GM19463 (cell line): ENCODE measurements around the gene TCTN1.
"Not testable (repeated sequence)": the region's sequence is repeated elsewhere in the genome, so short reads cannot be mapped to it uniquely, and the experiment has no call there.

Experiments
- ATAC-seq: cut with Tn5 transposase; IDR thresholded peaks from one replicate; pipeline ENCODE4 v1.9.1; 2021; ENCODE audit warnings: mild to moderate bottlenecking, moderate library complexity; ENCODE audit not compliant: unreplicated experiment

The TCTN1 gene

DNA sequence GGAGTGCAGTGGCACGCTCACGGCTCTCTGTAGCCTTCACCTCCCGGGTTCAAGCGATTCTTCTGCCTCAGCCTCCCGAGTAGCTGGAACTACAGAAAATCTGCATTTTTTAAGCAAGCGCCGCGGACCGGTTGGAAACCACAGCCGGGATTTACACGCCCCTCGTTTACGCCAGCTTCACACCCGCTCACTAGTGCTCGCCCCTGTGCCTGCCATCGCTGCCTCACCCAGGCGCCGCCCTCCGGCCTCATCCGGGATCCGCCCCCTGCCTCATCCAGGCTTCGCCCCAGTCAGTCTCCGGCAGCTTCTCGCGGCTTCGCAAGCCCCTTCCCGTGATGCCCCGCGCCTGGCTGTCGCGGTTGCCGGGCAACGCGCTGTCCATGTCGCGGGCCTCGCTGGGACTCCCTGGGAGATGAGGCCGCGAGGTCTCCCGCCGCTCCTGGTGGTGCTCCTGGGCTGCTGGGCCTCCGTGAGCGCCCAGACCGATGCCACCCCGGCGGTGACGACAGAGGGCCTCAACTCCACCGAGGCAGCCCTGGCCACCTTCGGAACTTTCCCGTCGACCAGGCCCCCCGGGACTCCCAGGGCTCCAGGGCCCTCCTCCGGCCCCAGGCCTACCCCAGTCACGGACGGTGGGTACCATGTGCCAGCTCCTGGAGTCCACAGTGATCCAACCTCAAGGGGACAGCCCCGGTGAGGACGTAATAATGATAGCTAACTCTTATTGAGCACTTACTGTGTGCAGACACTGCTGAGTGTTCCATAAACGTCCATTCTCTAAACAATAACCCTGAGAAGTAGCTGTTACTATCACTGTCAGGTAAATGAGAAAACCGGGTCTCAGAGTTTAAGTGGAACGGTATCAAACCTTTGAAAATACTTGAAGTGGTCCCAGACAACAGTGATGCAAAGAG lies at the start of gene TCTN1:
TCTN1 (plus strand) TSS at position 359 of the 914 bp plus-strand sequence; CDS start at position 413, 54 bp downstream.
- peak; percentile 97 for ATAC-seq

DNA sequence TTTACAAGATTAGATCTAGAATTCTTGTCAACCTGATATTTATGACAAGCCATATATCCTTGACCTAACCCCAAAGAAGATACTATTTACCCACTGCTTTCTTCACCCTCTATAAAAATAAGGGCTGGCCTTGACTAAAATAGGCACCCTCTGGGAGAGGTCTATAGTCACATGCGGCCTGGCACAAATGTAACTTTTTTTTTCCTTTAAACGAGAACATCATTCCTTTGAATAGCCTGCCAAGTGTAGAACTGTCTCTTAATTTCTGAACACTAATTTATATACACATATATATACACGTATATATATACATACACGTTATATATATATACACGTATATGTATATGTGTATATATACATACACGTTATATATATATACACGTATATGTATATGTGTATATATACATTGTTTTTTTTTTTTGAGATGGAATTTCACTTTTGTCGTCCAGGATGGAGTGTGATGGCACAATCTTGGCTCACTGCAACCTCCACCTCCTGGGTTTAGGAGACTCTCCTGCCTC lies 49.4 kb upstream of the TCTN1 start:
- ATAC-seq = no peak

DNA sequence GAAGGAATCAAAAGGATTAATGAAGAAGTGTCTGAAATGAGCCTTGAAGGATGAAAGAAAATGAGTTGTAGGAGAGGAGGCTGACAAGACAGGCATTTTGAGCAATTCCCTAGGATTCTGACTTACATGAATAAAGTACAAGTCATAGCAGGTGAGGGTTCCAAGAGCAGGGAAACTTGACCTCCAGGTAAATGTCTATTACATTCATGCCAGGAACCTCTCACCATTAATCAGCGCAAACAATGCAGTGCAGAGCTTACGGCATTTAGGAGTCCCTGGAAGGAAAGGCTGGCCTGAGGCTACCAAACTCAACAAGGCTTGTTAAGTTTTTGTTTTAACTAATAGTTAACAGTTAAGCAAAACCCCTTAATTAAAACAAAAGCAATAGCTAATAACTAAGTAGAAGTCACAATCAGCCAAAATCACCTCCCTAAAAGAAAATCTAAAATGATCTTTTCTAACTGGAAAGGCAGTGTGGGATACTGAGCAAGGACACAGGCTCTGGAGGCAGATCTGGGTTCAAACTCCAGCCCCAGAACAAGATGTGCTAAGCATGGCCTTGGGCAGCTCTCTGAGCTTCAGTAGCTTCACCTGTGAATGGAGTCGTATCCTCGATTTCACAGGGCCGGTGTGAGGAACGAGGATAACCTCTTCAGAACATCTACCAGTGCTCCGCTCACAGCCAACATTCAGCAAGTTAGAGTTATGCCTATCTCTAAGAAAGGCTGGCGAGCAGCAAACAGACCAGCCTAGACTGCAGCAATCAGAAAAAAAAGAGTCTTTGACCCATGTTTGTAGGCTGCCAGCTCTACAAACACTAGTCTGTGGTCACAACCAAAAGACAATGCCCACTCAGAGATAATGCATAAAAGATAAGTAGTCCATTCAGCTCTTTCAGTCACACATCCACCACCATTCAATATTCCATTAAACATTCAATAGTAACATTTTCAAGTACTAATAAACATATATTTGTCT lies 47.7 kb upstream of the TCTN1 start:
- no peak for ATAC-seq

DNA sequence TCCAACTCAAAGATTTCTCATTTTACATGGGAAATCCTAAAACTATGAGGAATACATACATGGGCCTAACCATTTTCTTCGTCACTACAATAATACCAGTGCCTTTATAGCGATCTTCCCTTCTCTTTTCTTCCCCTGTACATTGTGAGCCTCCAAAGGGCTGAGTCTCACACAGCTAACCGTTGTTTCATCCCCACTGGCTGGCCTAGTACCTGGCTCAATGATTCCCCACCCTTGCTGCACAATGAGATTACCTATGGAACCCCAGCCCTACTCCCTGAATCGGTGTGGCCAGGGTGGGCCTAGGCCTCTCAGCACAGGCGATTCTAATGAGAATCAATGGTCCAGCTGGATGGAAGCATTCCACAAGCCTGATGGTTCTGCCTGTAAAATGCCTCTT lies 46.9 kb upstream of the TCTN1 start:
- no peak for ATAC-seq

DNA sequence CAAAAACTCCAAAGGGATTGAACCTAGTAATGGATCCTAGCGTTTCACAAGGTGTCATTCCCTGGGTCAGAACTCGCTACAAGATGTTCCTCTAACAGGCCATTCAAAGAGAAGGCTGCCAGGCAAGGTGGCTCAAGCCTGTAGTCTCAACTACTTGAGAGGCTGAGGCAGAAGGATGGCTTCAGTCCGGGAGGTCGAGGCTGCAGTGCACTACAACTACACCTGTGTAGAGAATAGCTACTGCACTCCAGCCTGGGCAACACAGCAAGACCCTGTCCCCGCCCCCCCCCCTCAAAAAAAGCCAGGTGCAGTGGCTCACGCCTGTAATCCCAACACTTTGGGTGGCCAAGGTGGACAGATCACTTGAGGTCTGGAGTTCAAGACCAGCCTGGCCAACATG lies 45.2 kb upstream of the TCTN1 start:
- ATAC-seq = no peak

DNA sequence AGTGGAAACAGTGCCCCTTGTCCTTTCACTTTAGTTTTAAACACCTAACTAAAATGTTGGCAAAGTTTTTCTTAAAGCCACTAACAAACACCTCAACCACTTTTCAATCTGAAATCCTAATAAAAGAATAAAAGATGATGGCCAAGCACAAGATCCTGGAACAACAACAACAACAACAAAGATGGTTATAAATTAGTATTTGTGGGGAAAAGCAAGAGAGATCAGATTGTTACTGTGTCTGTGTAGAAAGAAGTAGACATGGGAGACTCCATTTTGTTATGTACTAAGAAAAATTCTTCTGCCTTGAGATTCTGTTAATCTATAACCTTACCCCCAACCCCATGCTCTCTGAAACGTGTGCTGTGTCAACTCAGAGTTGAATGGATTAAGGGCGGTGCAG lies 44.1 kb upstream of the TCTN1 start:
- not testable (repeated sequence) for ATAC-seq

DNA sequence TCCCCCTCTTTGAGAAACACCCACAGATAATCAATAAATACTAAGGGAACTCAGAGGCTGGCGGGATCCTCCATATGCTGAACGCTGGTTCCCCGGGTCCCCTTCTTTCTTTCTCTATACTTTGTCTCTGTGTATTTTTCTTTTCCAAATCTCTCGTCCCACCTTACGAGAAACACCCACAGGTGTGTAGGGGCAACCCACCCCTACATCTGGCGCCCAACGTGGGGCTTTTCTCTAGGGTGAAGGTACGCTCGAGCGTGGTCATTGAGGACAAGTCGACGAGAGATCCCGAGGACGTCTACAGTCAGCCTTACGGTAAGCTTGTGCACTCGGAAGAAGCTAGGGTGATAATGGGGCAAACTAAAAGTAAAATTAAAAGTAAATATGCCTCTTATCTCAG lies 43.1 kb upstream of the TCTN1 start:
- ATAC-seq = not testable (repeated sequence)

DNA sequence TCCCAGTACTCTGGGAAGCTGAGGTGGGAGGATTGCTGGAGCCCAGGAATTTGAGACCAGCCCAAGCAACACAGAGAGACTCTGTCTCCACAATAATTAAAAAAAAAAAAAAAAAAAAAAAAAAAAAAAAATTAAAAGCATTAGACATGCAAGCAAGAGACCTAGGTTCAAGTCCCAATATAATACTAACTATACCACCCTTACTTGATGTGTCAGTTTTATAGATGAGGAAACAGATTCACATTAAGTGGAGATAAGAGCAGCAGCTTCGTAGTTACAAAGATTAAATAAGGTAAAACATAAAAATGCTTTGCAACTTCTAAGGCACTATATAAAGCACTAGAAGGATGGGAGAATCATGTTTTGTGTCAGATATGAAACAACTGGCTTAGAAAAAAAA lies 39.9 kb upstream of the TCTN1 start:
- no peak for ATAC-seq

DNA sequence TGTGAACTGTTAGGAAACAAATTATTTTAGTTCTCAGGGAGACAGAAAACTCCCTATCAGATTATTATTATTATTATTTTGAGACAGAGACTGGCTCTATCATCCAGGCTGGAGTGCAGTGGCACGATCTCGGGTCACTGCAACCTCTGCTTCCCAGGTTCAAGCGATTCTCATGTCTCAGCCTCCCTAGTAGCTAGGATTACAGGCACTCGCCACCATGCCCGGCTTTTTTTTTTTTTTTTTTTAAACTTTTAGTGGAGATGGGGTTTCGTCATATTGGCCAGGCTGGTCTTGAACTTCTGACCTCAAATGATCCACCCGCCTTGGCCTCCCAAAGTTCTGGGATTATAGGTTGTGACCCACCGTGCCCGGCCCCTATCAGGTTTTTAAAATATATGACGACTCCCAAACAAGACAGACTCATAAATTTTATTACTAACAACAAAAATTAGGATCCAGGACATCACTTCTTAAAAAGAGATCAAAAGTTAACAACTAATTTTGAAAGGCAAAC lies 39.2 kb upstream of the TCTN1 start:
- ATAC-seq = not testable (repeated sequence)

DNA sequence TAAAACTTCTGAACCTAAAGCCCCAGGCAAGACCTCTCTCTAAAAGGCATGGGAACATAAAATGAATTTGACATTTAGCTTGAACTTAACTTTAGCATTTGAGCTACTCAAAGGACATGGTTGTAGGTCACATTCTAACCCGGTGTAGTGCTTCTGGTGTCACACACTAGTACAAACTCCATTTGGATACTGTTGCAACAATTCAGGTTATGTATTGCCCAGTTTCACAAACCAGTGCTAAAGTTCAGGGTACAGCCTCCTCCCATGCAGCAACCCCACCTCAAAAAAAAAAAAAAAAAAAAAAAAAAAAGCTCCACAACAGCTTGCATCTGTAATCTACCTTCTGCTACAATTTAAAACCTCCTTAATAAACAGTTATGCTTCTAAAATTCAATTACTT lies 38.6 kb upstream of the TCTN1 start:
- no peak for ATAC-seq

DNA sequence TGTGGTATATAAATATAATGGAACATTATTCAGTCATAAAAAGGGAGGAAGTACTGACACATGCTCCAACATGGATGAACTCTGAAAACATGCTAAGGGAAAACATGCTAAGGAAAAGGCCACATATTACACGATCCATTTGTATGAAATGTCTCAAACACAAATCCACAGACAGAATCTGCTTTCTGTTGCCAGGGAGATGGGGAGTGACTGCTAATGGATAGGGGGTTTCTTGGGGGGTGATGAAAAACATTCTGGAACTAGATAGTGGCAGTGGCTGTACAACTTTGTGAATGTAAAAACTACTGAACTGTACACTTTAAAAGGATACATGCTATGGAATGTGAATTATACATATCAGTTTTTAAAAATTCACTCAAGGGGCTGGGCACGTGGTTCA lies 37.4 kb upstream of the TCTN1 start:
- no peak for ATAC-seq

DNA sequence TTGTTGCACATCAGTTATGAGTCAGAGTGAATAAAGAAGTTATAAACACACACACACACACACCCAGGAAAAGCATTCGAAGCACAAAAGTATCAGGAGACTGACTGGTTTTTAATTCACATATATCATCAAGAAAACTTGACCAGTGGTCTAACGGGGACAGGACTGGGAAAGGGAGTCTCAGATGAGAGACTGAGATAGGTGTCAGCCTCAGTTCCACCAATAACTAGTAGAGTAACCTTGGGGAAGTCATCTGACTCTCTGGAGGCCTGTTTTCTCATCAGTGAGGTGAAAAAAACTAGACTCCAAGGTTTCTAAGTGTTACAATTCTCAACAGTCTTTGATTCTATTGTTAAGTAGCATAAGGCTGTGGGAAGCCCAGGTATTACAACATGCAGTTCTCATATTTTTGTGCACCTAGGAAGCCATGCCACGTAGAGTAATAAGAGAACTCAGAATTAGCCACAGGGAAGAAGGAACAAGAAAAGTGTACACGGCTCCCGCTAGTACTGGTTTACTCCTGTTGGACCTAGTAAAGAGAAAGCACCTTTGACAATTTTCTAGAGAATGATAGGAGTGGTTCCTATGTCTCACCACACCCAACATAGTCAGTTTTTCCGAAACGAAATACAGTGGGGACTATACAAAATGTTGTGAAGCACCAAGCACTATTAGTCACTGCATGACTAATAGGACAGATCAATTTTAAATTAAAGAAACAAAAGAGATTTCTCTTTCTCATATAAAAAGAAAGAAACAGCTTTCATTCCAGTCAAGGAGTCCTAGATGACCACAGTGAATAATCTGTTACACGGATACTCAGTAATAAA lies 35.9 kb upstream of the TCTN1 start:
- ATAC-seq = no peak

DNA sequence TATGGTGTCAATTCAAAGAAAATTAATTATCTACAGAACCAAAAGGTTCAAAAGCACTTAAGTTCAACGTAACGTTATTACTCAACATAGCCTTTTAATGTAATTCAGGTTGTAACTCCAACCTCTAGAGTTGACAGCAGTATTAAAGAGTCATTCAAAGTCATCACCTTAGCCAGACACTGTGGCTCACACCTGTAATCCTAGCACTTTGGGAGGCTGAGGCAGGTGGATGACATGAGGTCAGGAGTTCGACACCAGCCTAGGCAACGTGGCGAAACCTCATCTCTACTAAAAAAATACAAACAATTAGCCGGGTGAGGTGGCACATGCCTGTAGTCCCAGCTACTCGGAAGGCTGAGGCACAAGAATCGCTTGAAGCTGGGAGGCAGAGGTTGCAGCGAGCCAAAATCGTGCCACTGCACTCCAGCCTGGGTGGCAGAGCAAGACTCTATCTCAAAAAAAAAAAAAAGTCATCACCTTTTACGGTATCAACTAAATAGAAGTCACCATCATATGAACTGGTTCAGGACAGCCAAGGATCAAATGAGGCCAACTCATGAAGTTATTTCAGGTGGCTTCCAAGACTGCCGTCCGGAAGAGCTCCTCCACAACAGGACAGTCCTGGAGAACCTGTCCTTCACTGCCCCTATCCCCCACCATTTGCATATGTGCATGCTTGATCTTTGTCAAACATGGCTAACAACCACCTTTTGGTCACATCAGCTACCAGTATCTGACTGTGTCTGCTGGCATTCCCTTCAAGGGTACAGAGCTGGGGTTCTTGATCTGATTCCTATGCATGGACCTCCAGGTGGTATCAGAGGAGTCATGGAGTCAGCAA lies 35.0 kb upstream of the TCTN1 start:
- ATAC-seq = no peak

DNA sequence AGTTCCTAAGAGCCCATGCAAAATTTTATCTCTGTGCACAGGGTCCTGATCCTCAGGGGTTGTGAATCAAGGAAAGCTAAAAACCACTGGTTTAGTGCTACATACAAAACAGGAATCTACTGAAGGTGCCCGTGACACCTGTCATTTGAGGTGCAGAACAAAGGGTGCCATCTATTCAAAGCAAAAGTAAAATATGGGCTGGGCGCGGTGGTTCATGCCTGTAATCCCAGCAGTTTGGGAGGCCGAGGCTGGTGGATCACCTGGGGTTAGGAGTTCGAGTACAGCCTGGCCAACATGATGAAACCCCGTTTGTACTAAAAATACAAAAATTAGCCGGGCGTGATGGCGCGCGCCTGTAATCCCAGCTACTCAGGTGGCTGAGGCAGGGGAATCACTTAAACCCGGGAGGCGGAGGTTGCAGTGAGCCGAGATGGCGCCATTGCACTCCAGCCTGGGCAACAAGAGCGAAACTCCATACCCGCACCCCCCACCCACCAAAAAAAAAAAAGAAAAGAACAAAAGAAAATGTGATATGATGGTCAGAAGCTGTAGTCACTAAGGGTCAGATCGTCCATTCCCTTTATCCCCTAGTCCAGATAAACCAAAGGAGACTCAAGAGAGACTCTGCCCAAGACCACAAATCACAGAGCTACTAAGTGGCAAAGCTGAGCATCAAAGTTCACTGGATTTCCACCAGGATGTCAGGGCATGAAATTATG lies 34.2 kb upstream of the TCTN1 start:
- no peak for ATAC-seq

DNA sequence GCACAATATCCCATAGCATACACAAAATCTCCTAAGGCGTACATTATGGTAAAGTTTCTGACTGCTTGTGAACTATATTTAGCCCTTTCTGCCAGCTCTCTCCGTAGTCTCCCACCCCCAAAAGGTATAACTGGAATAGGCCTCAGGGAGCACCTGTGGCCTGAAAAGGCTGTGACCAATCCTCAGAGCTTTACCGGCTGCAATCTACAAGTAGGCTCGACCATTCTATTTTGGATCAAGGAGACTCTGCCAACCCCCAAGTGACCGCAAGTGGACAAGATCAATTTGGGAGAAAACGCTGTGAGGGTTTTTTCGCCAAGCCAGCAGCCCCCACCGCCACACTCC lies 32.0 kb upstream of the TCTN1 start:
- no peak for ATAC-seq

DNA sequence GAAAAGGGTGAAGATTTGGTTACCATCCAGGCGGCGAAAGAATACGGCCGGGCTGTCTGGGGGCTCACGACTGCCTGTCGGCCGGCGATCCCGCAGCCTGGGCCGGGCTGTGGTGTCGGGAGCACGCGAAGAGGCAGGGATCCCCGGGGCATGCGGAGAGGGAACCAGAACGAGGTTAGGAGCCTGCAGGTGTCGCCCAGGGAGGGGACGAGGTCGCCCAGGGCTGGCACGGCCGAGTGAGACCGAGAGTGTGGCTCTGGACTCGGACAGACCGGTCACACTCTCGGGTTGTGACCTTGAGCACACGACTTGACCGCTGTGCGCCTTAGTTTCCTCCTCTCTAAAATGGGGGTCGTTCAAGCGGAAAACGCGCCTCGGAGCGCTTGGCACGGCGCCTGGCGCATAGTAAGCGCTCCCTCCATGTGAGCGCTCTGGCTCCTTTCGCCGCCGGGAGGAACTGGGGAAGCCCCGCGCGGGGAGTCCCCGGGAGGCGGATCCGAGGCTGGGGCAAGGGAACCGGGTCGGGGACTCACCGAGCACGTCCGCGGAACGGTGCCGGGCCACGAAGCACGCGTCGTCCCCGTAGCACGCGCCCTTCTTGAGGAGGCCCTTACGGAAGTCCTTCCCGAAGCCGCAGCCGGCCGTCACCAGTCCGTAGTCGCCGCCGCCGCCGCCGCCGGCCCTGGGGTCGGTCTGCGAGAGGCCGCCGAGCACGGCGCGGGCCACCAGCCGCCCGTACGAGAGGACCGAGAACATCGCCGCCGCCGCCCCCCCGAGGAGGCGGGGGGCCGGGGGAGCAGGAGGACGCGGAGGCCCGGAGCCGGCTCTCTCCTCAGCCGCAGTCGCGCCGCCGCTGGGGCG lies 31.4 kb upstream of the TCTN1 start:
- ATAC-seq = peak; percentile 55

DNA sequence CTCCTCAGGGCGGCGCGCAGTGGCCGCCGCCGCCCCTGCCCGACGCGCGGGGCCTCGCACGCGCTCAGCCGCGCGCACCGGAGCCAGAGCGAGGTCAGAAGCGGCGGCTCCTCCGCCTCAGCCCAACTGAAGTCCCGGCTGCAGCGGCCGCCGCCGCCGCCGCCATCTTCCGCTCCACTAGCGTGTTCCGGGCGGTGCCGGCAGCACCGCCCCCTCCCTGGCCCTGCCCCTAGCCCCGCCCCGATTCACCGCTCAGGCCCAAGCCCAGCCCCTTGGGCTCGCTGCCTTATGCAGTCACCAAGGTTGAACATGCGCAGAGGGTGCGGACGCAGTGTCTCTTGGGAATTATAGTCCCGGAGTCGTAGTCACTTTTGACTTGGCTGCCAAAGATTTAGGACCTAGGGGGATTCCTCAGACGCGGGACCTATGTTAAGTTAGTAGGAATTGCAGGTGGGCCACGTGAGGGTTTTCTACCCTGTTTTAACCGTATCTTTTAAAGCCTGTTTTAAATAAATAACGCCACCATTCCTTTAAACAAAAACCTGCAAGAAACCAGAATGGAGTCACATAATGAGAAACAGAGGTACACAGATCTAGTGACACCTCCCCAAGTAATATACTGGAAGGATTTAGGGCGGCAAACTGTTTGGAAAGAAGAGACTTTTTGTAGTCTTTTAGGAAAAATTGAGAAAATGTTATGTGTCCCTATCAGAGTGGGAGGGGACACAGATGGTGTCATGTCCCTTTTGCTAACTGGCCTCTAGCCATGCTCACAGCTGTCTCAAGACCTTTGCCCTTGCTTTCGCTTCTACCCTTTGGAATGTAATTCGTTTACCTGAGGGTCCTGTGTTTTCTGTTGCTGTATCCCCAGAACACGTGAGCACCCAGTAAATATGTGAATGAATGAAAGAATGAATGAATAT lies 30.5 kb upstream of the TCTN1 start, which contains the start of gene PPTC7:
PPTC7 (minus strand) TSS at position 182 of the 923 bp plus-strand sequence. CDS start 287 bp downstream, outside the sequence.
- peak; percentile 91 for ATAC-seq
